Mesothelial cell of epicardium (in vitro differentiated cells): ENCODE measurements around the gene TESMIN. TPM values are rescaled to one million over a fixed set of nuclear protein-coding genes. Genes with fewer than 3 reads are reported as not detected.

Source experiments
- DNase-seq, 2 experiments: peaks; one replicate each; pipeline ENCODE4 v3.0.0; 2021; ENCODE audit warnings: low spot score in 2 of 2; ENCODE audit not compliant: unreplicated experiment in 2 of 2
- H3K27ac Mint-ChIP-seq: 2 replicates; pipeline ENCODE4 v1.8.0; 2021; ENCODE audit warnings: mixed read lengths
- H3K27me3 Mint-ChIP-seq: 2 replicates; pipeline ENCODE4 v1.8.0; 2021; ENCODE audit warnings: low read depth, mixed read lengths
- H3K36me3 Mint-ChIP-seq: 2 replicates; pipeline ENCODE4 v1.8.0; 2021; ENCODE audit warnings: mixed read lengths
- H3K4me1 Mint-ChIP-seq: 2 replicates; pipeline ENCODE4 v1.8.0; 2021; ENCODE audit warnings: mixed read lengths
- H3K4me3 Mint-ChIP-seq: 2 replicates; pipeline ENCODE4 v1.8.0; 2021; ENCODE audit warnings: mild to moderate bottlenecking, moderate library complexity, mixed read lengths
- H3K9me3 Mint-ChIP-seq: 2 replicates; pipeline ENCODE4 v1.8.0; 2021; ENCODE audit warnings: mixed read lengths
- CTCF ChIP-seq: fragments of 200-600 bp; sonication (generic); IDR thresholded peaks from one replicate; pipeline ENCODE4 v1.5.0; 2021; ENCODE audit warnings: antibody characterized with exemption; ENCODE audit not compliant: unreplicated experiment
- total RNA-seq: library from RNA; stranded (reverse); gene quantifications from 3 replicates; pipeline ENCODE4 v1.2.1, GENCODE V29; 2021

TESMIN gene
- total RNA-seq, 1 donor from 2014 or later: 16.0 TPM

DNA sequence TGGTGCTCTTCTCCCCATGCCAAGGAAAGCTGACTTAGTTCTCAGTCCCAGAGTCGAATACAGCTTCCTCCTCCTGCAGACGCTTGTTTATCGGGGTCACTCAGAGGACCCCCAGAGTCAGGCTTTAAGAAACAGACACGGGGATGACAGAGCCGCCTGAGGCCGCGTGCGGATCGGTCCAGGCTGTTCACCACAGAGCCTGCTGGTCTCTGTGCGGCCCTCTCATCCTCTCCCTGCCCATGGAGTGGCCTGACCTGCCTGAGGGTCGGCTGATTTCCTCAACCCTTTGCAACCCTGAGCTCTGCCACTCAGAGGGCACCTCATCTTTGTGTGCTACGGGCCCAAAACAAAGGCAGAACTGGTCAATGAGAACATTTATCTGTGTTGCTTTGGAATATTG is 64.8 kb downstream of the TESMIN start:
- Mint-ChIP-seq H3K27ac (no peak overlapping the region), H3K36me3 (no peaks in the 10 kb centered on the region), H3K27me3 (peaks cover 94% of the 10 kb centered on the region), H3K9me3 (no peaks in the 10 kb centered on the region), H3K4me3 (peak overlapping the region; percentile 52), H3K4me1 (peaks cover 11% of the 10 kb centered on the region)
- TF ChIP-seq CTCF: no peak
- no peak for DNase-seq

DNA sequence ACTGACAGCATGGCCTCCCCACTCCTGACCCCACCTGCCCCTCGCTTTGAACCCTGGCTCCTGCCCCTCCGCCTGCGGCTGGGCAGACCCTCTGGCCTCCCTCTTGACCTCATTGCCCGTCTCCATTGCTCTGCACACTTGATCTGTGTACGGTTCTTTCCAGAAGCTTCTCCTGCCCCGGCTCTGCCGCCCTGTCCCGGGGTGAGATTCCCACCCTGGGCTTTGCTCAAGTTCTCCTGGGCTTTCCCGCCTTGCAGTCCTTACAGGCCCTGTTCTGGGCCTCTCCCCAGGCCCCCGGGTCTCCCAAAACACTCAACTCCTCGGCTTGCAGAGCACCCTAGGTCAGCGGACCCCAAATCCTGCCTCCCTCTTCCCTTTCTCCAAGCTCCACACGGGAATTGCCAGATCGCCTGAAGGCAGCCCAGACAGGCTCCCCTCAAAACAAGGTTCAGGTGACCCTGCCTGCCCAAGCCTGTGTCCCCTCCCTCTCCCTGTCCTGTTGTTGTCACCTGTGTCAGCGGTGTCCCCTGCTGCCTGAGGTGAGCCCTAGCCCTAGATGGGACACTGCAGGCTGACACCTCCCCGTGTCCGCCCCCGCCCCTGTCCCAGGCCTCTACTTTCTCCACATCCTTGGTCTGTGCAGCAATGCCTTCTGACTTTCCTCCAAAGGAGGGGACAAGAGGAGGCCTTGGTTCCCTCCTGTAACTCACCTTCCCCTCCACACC is 65.5 kb downstream of the TESMIN start:
- peak overlapping the region; percentile 52 for H3K4me3 Mint-ChIP-seq
- peaks cover 88% of the 10 kb centered on the region for H3K27me3 Mint-ChIP-seq
- H3K9me3 Mint-ChIP-seq: no peaks in the 10 kb centered on the region
- H3K36me3 Mint-ChIP-seq: no peaks in the 10 kb centered on the region
- peaks cover 10% of the 10 kb centered on the region for H3K4me1 Mint-ChIP-seq
- DNase-seq: no peak
- no peak for TF ChIP-seq CTCF
- H3K27ac Mint-ChIP-seq: no peak overlapping the region

DNA sequence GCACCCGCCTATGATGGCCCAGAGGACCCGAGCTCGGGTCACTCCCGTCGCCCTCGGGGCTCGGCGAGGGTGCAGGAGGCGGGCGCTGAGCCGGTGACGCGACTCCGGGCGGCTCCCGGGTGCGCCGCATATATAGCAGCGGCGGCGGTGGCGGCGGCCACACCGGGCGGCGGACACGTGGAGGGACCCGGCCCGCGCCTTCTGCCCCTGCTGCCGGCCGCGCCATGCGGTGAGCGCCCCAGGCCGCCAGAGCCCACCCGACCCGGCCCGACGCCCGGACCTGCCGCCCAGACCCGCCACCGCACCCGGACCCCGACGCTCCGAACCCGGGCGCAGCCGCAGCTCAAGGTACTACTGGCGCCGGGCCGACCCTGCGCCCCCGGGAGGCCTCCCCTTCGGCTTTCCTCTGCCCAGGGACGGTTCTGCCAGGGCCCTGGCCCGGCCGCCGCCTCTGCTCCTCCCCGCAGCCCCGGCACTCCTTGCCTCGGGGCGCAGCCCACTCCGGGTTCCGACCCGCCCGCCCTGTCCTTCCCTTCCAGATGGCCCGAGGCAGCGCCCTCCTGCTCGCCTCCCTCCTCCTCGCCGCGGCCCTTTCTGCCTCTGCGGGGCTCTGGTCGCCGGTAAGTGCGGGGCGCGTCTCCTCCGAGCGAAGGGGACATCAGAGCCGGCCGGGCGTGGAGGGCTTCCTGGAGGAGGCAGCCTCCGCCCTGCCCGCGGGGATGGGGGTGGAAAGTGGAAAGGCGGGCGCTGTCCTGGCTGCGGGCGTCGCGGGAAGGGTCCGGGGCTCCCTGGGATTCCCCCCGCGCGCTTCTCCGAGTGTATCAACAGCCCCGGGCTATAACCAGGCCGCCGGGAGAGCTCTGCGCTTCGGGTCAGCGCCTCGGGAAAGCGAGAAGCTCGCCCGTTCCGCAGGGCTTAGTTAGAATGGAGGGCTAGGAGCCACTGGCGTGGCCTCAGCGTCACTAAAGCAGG is 66.6 kb downstream of the TESMIN start, which contains the start of gene GAL:
Gene GAL (plus strand): TSS at position 160 of the 972 bp plus-strand sequence. CDS start 380 bp downstream, at position 540.
- no peak for DNase-seq
- Mint-ChIP-seq H3K36me3 (no peaks in the 10 kb centered on the region), H3K4me3 (peak within 1 kb of the TSS; percentile 52), H3K4me1 (peaks cover 7% of the 10 kb centered on the region), H3K27ac (no peak within 1 kb of the TSS), H3K27me3 (peaks cover 76% of the 10 kb centered on the region), H3K9me3 (no peaks in the 10 kb centered on the region)
- no peak for TF ChIP-seq CTCF

- Mint-ChIP-seq H3K36me3 (no peaks in the 10 kb centered on the region), H3K27ac (no peak overlapping the region), H3K4me3 (no peak overlapping the region), H3K9me3 (no peaks in the 10 kb centered on the region), H3K4me1 (peaks cover 7% of the 10 kb centered on the region), H3K27me3 (peaks cover 69% of the 10 kb centered on the region)
- no peak for DNase-seq
- no peak for TF ChIP-seq CTCF
These were observed 67.6 kb downstream of the TESMIN start for GRCh38 chr11:68683536-68684384.

GRCh38 chr11:68683121-68683520 is 68.2 kb downstream of the TESMIN start:
- no peak overlapping the region for H3K27ac Mint-ChIP-seq
- H3K9me3 Mint-ChIP-seq: no peaks in the 10 kb centered on the region
- no peak for TF ChIP-seq CTCF
- H3K27me3 Mint-ChIP-seq: peaks cover 65% of the 10 kb centered on the region
- peaks cover 7% of the 10 kb centered on the region for H3K4me1 Mint-ChIP-seq
- H3K4me3 Mint-ChIP-seq: no peak overlapping the region
- H3K36me3 Mint-ChIP-seq: no peaks in the 10 kb centered on the region
- no peak for DNase-seq
